Hematopoietic multipotent progenitor cell treated with erythropoietin and hydrocortisone succinate and interleukin-3 and kit ligand, for 15 days (in vitro differentiated cells): Measurements from ENCODE around the gene RRM2.

Experiments
- DNase-seq: peaks from one replicate; pipeline ENCODE4 v3.0.0-alpha.2; 2015; ENCODE audit warnings: low spot score

The RRM2 gene

DNA sequence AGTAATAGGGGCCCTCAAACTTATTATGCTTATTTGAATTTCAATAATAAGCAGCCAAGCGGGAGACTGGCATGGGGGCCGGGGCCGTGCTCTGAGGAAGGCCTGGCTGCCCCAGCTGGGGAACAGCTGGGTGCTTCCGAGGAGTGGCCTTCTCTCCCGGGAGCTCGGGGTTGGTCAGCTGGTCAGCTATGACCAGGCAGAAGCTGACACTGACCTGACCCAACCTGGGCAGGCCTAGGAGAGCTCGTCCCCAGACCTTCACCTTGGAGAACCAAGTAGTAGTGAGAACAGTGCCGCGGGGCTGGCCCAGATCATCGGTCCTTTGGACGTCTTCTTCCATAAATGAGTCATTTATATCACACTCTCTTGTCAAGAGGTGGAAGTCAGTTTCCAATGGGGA lies 36.1 kb downstream of the RRM2 start:
- DNase-seq = no peak

- DNase-seq = no peak
Measured at GRCh38 chr2:10159086-10159485, 36.5 kb downstream of the RRM2 start.

- DNase-seq = no peak
Measured at GRCh38 chr2:10159581-10160131, 37.1 kb downstream of the RRM2 start.

DNA sequence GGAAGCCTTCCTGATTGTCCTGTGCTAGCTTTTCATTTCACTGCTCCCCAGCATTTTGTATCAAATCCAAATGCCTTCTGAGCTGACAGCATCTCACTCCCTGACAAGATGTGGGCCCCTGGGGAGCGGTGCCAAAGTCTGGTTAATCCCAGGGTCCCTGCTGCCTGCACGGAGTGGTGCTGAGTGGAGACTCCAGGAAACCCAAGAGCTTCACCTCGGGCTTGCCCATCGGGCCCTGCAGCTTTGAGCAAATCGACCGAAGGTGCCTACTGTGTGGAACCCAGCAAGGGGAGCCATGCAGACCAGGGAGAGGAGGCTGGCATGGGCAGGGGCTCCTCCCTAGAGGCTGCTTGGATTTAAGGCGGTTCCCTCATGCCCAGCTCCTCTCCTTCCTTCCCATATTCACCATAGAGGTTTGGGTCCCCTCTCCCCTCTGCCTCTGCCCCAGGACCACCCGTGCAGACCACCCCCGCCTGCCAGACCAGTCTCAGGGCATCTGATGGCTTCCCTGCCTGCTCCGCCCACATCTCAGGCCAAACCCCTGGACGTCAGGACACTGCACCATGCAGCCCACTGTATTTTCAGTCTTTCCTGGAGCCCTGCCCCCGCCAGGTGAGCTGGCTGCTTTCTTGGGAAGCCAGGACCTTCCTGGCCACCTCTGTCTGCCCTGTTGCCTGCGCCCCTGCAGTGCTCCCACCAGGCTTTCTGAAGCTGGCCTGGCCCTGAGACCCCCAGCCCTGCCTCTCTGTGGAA lies 37.8 kb downstream of the RRM2 start:
- no peak for DNase-seq

DNA sequence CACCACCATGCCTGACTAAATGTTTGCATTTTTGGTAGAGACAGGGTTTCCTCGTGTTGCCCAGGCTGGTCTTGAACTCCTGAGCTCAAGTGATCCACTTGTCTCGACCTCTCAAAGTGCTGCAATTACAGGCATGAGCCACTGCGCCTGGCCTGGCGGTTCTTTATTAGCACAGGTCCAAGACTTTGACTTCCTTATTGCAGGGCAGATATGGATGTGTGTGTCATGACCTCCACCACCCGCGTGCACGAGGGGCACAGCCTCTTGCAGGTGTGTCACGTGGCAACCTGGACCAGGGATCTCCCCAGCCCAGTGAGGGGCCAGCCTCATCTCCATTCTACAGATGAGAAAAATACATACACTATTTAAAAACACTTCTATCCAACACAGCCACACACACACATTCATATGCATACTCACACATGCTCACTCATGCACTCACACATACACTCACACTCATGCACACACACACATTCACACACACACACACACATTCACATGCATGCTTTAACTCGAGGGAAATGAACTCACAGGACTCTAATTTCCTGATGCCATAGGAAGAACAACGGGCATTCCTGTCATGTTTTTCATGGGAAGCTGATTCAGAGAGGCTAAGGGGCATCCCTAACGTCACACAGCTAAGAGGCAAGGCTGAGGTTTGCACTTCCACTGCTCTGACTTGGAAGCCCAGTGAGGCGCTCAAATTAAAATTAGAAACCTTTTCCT lies 38.8 kb downstream of the RRM2 start:
- DNase-seq = no peak

GRCh38 chr2:10161961-10162441 lies 39.5 kb downstream of the RRM2 start:
- no peak for DNase-seq

- DNase-seq = no peak
Measured at GRCh38 chr2:10162586-10163497, 40.3 kb downstream of the RRM2 start.

- no peak for DNase-seq
Measured at GRCh38 chr2:10163498-10164486, 41.3 kb downstream of the RRM2 start.

DNA sequence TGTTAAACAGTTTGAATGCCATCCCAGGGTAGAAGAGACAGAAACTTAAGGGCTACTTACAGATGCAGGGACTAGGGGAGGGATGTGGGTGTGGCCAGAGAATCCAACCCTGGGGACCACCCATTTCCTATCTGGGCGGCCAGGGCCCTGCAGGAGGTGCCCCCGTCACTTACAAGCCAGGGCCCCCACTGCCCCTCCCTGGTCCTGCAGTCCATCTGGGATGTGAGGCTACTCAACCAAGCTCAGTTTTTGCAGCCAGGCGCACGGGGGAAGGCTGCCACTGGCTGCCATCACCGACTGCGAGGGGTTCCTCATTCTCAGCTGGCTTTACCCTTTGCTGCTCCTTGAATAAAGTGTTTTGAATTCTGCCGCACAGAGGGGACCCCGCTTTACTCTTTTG lies 42.1 kb downstream of the RRM2 start:
- DNase-seq = no peak

DNA sequence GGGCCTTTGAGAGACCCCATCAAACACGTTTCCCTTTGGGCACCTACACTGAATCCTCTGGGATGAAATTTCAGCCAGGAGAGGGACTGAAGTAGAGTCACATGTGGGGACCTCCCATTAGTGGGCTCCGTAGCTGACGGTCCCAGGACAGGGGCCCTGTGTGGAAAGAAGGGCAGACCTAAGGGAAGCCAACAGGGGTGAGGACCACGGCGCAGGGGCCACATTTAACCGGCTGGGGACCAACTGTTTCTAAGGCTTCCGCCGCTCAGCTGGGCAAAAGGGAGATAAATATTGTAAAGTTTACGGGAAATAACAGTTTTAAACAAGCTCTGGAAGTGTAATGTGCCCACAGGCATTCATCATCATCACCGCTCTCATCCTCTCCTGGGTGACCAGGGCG lies 42.7 kb downstream of the RRM2 start:
- DNase-seq = no peak

- no peak for DNase-seq
Measured at GRCh38 chr2:10165861-10166675, 43.5 kb downstream of the RRM2 start.

- no peak for DNase-seq
Measured at GRCh38 chr2:10166676-10167292, 44.2 kb downstream of the RRM2 start.

GRCh38 chr2:10167316-10167715 lies 44.8 kb downstream of the RRM2 start:
- DNase-seq = no peak

- DNase-seq = no peak
Measured at GRCh38 chr2:10168221-10168620, 45.7 kb downstream of the RRM2 start.

GRCh38 chr2:10169053-10169578 lies 46.6 kb downstream of the RRM2 start:
- DNase-seq = no peak

DNA sequence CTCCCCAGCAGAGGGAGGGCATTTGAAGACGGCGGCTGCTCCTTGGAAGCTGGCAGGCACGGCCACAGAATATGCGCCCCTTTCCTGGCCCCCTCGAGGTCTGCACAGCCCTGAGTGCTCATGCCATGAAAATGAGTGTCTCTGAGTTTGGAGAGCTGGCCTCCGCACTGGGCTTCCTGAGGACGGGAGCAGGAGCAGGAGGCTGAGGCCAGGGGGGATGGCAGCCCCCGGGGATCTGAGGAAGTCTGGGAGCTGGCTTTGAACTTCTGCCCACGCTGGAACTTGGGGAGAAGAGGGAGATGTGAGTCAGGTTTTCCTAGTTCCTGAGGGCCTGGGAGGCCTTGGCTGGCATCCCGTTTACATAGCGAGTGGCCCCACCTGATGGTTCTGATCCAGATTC lies 47.0 kb downstream of the RRM2 start:
- DNase-seq = no peak

DNA sequence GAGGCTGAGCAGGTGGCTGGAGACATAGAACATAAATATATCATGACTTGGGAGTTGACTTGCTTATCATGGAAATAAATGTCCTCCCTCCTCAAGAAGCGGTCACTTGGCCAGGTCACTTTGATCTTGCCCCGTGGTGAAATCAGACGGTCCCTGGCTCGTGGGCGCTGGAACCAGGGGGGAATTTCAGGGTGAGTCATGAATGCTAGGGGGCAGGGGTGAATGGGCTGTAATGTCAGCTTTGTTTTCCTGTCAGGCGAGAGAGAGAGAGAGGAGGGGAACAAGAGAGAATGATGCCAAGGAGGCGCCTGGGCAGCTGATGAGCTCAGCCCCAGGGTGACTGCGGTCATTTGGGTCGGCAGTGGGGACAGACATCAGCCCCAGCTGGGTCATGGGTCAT lies 47.7 kb downstream of the RRM2 start:
- no peak for DNase-seq

DNA sequence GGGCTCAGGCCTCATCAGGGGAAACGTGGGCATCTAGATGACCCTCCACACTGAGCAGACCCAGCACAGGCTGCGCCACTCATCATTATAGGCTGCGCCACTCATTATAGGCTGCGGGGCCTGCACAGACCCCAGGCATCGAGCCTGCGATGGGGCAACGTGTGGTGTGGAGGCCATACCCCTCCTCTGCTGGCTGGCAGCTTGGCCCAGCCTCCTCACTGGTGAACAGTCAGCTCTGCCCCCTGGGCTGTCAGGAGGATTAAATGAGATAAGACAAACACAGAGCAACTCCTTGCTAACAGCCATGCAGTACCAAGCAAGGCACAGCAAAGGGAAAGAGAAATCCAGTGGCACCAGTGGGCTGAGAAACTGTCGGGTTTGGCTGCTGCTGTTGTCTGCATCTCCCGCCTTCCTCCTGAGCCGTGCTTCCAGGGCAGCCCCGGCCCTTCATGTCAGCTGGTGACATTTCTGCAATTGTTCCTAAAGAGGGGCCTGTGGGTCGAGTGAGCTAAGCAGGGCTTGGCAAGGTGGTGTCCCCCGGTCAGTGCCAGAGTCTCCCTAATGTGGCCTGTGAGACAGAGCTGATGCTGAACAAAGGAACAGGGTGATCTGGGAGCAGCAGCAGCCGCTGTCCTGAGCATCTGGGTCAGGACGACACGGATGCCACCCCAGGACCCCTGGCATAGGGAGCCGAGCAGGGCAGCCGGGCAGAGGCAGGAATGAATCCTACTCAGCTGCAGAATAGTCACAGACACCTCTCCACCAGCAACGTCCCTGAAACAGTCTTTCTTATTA lies 48.7 kb downstream of the RRM2 start:
- no peak for DNase-seq
